ENCODE results near the gene LCE7A.

The LCE7A gene

DNA sequence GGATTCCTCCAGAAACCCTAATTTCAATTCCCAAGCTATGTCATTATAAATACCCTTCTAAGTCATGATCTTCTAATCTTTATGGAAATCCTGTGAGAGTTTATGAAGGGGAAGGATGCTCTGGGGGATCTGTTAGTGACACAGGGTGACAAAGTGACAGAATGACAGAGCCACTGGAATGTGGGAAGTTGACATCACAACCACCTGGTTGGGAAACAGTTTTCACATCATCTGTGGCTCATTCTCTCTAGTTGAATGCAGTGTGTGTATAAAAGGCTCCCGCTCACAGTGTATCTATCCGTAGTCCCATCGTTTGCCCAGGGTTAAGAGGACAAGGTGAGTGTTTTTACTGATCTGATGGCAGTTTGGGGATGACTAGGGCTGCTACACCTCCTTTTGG is at the start of gene LCE7A:
Gene LCE7A, plus strand, starts transcription at position 301 of the 400 bp plus-strand sequence. CDS start 702 bp downstream, outside the sequence.
- DNase-seq, result no peak

DNA sequence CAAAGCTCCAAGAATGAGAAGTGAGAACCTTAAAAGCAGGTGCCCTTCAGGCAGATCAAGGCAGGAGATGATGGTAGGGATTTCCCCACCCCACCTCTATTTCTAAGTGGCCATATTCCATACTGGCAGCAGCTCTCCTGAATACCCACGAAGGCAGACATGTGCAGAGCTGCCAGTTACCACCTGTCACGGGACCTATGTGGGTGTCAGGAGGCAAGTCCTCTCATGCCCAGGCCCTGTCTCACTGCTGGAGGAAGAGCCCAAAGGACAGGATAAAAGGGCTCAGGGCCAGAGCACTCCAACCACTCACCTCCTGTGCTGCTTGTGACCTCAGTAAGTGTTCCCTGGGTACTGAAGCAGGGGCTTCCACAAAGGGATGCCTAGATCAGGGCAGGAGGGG is 48.7 kb upstream of the LCE7A start:
- no peak for DNase-seq

DNA sequence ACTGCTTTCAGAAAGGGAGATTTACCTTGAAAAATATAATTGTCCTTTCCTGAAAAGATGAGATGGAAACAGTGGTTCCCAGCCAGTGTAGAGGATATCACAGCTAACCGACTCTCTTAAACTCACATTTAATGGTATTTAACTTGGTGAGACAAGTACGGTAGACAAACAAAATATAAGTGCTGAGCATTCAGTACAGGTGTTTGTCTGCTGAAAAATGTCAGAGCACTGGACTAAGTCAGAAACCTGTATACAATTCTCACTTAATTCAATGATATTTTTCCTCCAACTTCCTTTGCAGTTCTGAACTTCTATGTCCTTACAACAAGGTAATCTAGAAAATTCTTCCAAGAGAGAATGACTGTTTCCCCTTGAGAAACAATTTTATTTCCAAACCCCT is 48.1 kb upstream of the LCE7A start, which contains the start of gene LCE1B:
Gene LCE1B, plus strand, starts transcription at position 301 of the 400 bp plus-strand sequence. CDS start 476 bp downstream, outside the sequence.
- DNase-seq, result no peak

DNA sequence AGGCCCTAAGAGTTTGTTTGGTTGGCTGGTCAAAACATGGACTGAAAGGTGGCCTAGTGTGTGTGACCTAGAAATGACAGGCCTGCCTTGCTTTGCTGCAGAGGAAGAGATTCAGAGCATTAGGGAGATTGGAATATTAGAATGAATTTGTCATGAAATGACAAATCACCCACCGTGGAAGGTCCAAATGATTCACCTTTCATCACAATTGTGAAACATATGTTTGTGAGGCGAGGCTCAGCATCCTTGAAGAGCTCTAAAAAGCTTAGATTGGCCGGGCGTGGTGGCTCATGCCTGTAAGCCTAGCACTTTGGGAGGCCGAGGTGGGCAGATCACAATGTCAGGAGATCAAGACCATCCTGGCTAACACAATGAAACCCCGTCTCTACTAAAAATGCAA is 42.5 kb upstream of the LCE7A start:
- no peak for DNase-seq

GRCh38 chr1:152823294-152823693 is 36.5 kb upstream of the LCE7A start:
- DNase-seq, result no peak

DNA sequence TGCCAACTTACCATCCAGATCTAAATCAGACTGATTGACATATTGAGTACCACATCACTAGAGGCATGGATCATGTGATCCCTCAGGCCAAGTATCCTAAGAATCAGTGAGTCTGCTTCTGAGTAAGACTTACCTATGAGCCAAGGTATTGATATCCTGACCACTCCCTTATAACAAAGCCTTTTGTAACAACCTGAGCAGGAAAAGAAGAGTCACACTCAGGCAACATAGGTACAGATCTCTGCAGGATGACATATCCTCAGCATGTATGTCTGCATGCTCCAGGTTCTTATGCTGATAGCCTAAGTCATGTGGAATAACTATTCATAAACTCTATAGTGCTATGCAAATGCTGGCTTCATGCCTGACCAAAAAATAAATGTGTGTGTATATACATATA is 34.8 kb upstream of the LCE7A start:
- no peak for DNase-seq

- DNase-seq, result no peak
Observed at GRCh38 chr1:152827173-152827572, 32.6 kb upstream of the LCE7A start, which contains the start of gene LCE1A. Gene LCE1A, plus strand, starts transcription at chr1:152827473. Its CDS starts 0 bp downstream, at chr1:152827473.

GRCh38 chr1:152836870-152837269 is 22.9 kb upstream of the LCE7A start:
- no peak for DNase-seq

- DNase-seq, result no peak
Observed at GRCh38 chr1:152842556-152842955, 17.2 kb upstream of the LCE7A start, which contains the start of gene LCE6A. Gene LCE6A, plus strand, starts transcription at chr1:152842856. Its CDS starts 665 bp downstream, at chr1:152843521.

GRCh38 chr1:152855661-152856060 is 4.1 kb upstream of the LCE7A start:
- DNase-seq, result no peak

GRCh38 chr1:152858062-152858461 is 1.7 kb upstream of the LCE7A start:
- no peak for DNase-seq

GRCh38 chr1:152860129-152860528 is 333 bp downstream of the LCE7A start:
- no peak for DNase-seq

- DNase-seq, result no peak
Observed at GRCh38 chr1:152861374-152861773, 1.6 kb downstream of the LCE7A start.

DNA sequence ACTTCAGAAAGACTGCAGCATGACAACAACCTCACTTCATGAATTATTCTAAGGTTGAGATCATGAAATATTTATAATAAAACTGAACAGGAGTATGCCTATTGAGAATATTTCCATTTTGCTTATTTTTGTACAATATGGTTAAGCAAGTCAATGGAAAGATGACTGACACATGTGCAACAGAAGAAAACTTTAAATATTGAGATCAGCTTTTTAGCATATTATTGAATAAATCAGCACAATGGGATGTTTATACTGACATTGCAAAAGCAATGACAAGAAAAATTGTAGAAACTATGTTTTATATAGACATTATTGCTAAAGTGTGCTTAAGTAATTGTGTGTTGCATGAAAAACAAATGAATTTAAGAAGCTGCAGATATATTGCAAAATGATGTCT is 4.6 kb downstream of the LCE7A start:
- no peak for DNase-seq

DNA sequence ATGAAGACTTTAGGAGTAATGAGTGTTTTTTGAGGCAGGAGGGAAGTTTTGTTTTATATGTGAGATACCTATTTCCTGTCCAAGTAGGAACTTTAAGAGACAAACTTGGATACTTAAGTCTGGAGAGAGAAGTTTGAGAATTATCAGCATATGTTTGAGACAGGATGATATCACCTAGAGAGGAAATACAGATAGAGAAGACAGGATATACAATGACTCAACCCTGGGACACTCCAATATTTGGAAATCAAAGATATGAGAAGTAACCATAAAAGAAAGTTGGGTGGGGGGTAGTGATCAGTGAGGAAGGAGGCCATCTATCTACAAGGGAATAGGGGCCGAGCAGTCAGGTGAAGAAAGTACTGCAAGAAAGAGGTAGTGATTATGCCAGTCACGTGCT is 6.5 kb downstream of the LCE7A start:
- no peak for DNase-seq

DNA sequence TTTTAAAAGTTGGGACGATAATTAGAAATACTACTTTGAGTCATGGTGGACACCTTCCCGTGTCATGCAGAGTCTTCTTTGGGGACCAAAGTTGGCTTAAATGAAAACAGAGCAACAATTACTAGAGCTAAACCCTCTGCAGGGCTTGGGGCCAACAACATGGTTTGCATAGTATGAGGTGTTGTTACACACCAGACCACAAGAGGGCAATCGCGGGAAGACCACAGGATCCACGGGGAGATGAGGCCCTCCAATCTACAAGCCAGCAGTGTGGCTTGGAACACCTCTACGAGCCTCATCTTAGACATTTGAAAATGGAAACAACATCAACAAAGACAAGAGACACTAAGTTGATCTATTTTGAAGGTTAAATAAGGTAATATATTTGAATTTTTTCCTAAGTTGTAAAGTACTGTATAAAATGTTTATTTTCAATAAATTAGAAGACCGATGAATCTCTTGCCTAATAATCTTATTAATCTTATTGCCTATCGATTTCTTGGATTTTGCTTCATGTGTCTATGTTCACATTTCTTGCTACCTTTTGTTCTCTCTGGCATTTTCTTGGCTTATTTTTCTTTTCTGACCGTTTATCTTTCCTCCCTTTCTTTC is 10.1 kb downstream of the LCE7A start:
- peak; percentile 41 for DNase-seq

GRCh38 chr1:152870831-152871730 is 11.3 kb downstream of the LCE7A start:
- no peak for DNase-seq

GRCh38 chr1:152871731-152872126 is 11.9 kb downstream of the LCE7A start:
- no peak for DNase-seq

DNA sequence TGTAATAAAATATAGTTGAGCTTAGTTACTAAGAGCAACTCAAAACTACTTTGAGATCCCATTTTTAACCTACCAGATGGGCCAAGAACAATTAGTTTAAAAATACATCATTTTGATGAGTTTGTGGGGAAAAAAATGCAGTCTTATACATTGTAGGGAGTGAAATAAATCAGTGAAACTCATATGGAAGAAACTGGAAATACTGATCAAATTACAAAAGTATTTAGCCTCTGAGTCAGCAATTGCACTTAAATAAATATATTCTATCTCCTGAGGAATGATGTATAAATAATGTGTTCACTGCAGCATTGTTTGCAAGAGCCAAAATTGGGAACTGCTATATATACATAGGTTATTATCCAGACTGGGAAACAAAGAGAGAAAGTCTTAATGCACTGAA is 13.7 kb downstream of the LCE7A start:
- no peak for DNase-seq

GRCh38 chr1:152876827-152877226 is 17.0 kb downstream of the LCE7A start:
- DNase-seq, result no peak

DNA sequence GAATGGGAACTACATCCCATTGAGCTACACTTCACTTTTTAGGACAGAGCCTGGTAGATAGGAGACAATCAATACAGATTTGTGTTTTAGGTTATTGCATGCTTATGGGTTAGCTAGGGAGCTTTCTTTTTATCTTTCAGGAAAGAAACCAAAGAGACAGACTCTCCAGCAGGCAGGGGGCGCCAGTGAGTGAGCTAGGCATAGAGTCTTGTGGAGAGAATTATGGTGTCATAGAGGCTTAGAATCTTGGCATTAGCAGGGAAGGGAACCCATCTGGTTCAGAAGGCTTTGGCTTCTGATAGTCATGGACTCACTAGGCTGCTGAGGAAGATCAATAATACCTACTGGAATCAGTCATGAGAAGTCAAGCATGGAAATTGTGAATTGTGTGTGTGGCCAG is 18.2 kb downstream of the LCE7A start, which contains the start of gene SMCP:
Gene SMCP, plus strand, starts transcription at position 281 of the 400 bp plus-strand sequence. CDS start 6,101 bp downstream, outside the sequence.
- peak; percentile 14 for DNase-seq

GRCh38 chr1:152879559-152880198 is 19.9 kb downstream of the LCE7A start:
- DNase-seq, result no peak

GRCh38 chr1:152880316-152880715 is 20.5 kb downstream of the LCE7A start:
- DNase-seq, result no peak

Data from stimulated activated CD4-positive, alpha-beta T cell treated with anti-CD3 and anti-CD28 coated beads, Interleukin-4, amount 100 ng/mL, for 1 hour (primary cell).